GM19455 (cell line): ENCODE measurements around the gene CD44.

ENCODE experiments used
- ATAC-seq: cut with Tn5 transposase; IDR thresholded peaks from one replicate; pipeline ENCODE4 v1.9.1; 2021; ENCODE audit not compliant: unreplicated experiment

CD44 gene

DNA sequence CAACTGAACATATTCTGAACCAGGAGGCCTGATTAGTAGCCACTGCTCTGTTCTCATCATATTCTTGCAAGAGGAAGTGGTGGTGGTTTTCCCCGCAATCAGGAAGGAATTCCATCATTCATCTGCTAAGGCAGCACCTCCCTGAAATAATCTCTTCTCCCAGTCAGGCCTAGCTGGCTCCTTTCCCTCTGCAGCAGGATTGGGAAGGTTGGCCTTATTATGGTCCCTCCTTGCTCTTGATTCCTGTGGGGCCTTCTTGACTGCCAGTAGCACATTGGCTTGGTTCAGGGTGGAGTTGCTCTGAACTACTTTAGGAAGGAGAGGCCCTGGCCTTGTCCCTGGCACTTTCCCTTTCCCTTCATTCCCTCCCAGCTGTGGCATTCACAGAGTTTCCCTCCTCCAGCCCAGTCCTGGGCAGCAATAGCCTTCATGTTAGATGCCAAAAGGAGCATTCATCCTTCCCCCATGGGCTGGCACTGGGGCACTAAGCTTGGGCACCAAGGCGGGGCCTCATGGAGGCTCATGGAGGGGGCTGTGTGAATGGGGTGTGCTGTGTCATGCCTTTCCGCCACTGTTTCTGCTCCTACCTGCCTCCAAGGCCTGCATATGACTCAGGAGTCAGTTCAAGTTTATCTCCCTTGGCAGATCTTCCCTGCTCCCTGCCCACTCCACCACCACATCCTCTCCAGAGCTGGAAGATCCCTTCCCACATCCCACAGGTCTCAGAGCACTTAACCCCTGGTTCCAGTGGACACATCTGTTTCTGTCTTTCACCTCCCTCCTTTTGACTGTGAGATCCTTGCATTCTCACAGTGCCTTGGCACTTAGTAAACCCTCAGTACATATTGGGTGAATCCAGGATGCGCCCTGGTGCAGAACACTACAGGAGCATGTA, 27.6 kb upstream of the CD44 start:
- ATAC-seq: no peak

DNA sequence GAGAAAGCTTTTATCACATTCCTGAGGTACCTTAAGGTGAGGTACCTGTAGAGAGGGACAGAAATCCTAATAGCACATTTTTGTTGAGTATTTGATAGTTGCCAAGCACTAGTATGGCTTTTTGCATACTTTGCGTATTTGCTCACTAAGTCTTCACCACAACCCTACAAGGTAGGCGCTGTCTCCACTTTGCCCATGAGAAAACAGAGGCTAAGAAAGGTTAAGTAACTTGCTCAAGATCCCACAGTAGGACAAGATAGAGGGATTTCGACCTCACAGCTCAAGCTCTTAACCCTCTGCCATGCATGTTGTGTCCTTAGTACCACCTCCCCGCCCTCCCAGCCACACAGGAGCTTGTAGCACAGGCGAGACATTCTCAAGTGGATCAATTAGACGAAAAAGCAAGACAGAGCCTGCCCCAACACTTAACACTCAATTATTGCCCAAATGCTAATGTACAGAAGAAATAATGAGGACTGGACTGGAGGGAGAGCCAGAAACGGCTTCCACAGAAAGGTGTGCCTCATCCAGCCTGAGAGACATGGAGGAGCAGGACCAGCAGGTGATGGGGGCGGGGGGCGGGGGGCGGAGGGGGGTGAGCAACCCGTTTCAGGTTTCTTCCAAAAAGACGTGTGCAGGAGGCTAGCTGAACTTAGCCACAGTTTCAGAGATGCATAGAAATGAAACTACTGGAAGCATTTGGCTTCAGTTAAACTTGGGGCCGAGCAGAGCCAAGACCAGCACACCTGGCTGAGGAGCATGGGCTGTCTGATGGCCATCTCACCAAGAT, 26.7 kb upstream of the CD44 start:
- no peak for ATAC-seq

GRCh38 chr11:35112846-35113105, 26.2 kb upstream of the CD44 start:
- no peak for ATAC-seq

- no peak for ATAC-seq
Observed at GRCh38 chr11:35114906-35115687, 23.9 kb upstream of the CD44 start.

GRCh38 chr11:35115688-35116030, 23.3 kb upstream of the CD44 start:
- ATAC-seq: no peak

DNA sequence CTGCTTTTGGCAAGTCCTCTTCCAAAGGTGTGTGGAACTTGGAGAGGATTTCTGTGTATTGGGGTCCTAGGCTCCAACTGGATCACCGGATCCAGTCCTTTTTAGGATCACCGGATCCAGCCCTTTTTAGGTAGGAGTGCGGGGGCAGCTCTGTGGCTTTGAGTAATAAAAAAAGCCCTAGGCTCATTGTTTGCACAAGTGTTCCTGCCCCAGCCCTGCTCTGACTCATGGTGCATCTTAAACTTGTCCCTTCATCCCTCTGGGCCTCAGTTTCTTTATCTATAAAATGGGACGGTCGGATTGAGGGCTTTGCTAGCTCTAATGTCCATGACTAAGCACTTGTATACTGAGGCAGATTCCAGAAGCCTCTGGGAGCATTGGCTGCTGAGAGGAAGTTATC, 22.7 kb upstream of the CD44 start:
- ATAC-seq: no peak

- no peak for ATAC-seq
Observed at GRCh38 chr11:35116762-35117640, 22.0 kb upstream of the CD44 start.

DNA sequence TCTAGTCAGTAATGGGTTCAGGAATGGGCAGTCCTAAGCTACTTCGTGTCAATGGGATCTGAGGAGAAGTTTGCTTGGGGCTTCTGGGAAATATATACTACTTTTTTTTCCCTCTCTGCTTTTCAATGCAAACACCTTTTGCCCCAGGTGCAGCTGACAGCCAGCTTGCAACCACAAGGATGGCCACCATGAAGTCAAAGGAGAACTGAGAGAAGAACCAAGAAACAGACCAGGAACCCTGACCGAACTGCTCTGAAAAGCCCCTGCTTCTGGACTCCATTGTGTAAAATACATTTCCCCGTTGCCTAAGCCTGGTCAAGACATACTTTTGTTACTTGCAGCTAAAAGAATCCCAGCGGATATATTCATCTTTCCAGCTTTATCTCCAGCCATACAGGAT, 20.1 kb upstream of the CD44 start:
- peak; percentile 86 for ATAC-seq

DNA sequence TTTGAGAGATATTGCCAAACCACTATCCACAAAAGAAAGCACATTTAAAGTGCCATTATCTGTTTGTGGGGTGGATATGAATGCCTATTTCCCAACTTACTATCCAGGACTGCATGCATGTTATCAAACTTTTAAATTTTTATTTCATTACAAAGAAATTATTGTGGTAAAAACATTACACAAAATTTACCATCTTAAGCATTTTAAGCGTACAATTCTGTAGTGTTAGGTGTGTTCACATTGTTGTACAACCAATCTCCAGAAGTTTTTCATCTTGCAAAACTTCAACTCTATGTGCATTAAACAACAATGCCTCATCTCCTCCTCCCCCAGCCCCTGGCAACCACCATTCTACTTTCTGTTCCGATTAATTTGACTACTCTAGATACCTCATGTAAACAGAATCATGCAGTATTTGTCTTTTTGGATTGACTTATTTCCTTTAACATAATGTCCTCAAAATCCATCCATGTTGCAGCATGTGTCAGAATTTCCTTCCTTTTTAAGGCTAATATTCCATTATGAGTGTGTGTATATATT, 17.6 kb upstream of the CD44 start:
- ATAC-seq: no peak

DNA sequence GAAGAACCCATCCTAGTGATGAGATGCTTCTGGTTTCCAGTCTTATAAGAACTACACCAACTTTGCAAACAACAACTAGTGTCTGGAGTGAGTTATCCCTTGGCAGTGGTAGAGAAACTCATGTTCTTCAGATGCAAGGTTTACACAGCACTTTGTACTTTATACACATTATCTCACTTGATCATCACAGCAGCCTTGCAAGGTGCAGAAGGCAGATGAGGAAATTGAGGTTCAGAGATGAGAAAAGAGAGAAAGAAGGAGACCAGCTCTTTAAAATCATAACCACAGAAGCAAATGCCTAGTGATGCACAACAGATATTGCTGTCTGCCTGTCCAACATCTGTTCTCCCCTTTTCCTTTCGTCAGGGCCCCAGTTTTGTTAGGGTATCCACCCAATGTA, 16.7 kb upstream of the CD44 start:
- no peak for ATAC-seq

- ATAC-seq: peak; percentile 64
Observed at GRCh38 chr11:35126000-35126878, 12.7 kb upstream of the CD44 start.

DNA sequence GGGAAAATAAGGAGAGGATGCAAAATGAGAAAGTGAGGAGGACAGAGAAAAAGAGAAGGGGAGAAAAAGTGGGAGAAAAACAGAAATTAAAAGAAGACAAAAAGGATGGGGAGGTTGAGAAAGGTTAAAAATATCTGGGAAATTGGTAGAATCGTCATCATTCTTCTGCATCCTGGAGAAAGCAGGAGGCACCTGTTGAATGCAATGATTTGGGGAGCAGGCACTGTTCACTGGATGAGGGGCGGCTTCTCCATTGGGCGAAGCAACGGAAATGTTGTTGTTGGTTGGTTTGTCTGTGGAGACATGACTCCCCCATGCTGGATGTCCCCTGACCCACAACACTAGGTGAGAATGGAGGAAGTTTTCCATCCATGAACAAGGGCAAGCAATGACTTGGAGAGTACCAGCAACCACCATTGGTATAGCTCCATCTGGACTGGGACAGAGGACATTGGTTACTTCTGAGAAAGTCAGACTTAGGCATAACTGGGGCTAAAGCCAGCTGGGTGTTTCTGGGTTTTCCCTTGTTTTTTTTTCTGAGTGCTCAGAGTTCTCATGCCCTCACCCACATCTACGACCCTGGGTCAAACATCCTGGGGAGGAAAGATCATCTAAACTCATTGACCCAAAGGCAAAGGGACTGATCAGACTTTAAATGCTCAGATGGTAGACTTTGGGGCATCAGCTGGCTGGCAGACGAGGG, 11.9 kb upstream of the CD44 start:
- no peak for ATAC-seq

DNA sequence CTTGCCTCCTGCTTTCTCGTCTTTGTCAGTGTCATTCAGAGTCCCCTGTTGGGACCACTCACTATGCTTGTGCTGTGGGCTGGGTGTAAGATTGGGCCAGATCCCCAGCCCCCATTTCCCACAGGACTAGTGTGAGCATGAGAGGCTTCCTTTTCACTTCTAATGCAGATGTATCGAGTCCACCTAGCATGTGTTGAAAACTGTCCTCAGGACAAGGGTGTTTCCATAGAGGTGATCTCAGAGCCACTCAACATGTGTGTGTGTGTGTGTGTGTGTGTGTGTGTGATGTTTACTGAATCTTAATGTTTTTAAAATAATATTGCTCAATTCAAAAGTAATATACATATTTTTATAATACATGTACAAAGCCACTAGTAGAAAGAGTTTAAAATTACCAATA, 11.4 kb upstream of the CD44 start:
- ATAC-seq: no peak

DNA sequence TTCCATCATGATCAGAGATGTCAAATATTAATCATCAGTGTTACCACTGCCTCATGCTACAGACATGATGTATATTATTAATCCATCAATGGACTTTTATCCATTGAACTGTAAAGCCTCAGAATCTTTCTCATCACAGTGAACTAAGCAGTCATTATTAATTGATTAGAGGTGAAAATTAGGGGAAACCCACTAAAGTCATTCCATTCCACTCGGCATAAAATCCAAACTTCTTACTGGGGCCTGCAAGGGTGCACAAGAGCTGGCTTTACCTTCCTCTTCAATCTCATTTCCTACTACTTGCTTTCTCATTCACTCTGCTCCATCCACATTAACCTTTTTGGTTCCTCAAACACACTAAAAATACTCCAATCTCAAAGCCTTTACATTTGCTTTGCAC, 7.9 kb upstream of the CD44 start:
- no peak for ATAC-seq

- ATAC-seq: no peak
Observed at GRCh38 chr11:35131886-35132285, 7.1 kb upstream of the CD44 start.

- ATAC-seq: no peak
Observed at GRCh38 chr11:35133656-35134055, 5.3 kb upstream of the CD44 start.

DNA sequence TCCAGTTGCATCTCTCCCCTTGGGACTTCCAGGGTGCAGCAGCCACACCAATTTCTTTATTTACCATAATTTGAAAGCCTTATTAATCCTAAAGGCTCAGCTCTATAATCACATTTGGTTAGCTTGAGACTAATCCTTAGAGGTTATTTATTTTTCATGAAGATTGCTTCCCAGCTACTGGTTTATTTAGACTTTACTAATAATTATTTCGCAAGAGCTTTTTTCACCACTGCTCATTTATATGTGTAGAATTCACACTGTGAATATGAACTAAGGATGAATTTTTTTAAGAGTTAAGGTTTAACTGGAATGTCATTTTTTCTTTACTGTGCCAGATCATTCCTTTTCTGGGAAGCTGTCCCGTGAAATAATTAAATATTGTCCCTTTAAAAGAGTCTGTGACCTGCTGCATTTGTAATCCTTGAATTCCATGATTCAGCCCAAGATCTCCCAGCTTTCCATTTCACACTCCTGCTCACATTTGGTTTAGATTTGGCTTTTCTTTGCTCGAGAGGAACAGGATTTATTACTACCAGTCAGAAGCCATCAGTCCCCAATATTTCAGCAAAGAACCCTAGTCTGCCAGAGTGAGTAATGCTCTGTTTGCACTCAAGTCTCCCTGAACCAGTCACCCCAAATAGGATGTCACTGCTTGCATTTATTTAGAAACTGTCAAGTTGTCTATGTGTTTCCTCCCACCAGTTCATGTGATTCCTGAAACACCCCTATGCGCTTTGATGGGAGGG, 4.4 kb upstream of the CD44 start:
- ATAC-seq: no peak

GRCh38 chr11:35135222-35135621, 3.7 kb upstream of the CD44 start:
- ATAC-seq: no peak
